Measurements from ENCODE around the gene FOXP1. TPM values are rescaled to one million over a fixed set of nuclear protein-coding genes. Genes with fewer than 3 reads are reported as not detected.

Gene FOXP1
- total RNA-seq, 1 experiment from 2014 or later: 2.9 TPM

GRCh38 chr3:71441217-71441924, 142.2 kb downstream of the FOXP1 start:
- Histone ChIP-seq H3K36me3 (ENCODE audit: control insufficient read depth, insufficient read depth, low read length) (no peaks in the 10 kb centered on the region), H3K27me3 (ENCODE audit: control insufficient read depth, insufficient read depth, low read length) (no peaks in the 10 kb centered on the region; the same call in 1 of the 2 replicates), H3K4me1 (ENCODE audit: control insufficient read depth, insufficient read depth, low read length) (no peaks in the 10 kb centered on the region), H3K4me3 (ENCODE audit: low read depth in 2 of 2, low read length in 2 of 2) (no peak overlapping the region), H3K27ac (ENCODE audit: low read length) (no peak overlapping the region), H3K9me3 (ENCODE audit: control insufficient read depth, insufficient read depth, low read depth, low read length) (no peaks in the 10 kb centered on the region)
- in situ Hi-C loops (cut with HindIII; ENCODE audit: low pct_unique_long_range_greater_than_20kb, low sequenced_read_pairs): no loop called here
- POLR2A ChIA-PET: no interaction called here
- BruUV-seq (replicated peaks): no TSS peak
- no peak for DNase-seq (ENCODE audit: low read depth, low spot score)
- ATAC-seq: no peak
- intact Hi-C loops (cut with micrococcal nuclease; ENCODE audit: unreplicated experiment): no loop called here
- TF ChIP-seq, protein P1, sequence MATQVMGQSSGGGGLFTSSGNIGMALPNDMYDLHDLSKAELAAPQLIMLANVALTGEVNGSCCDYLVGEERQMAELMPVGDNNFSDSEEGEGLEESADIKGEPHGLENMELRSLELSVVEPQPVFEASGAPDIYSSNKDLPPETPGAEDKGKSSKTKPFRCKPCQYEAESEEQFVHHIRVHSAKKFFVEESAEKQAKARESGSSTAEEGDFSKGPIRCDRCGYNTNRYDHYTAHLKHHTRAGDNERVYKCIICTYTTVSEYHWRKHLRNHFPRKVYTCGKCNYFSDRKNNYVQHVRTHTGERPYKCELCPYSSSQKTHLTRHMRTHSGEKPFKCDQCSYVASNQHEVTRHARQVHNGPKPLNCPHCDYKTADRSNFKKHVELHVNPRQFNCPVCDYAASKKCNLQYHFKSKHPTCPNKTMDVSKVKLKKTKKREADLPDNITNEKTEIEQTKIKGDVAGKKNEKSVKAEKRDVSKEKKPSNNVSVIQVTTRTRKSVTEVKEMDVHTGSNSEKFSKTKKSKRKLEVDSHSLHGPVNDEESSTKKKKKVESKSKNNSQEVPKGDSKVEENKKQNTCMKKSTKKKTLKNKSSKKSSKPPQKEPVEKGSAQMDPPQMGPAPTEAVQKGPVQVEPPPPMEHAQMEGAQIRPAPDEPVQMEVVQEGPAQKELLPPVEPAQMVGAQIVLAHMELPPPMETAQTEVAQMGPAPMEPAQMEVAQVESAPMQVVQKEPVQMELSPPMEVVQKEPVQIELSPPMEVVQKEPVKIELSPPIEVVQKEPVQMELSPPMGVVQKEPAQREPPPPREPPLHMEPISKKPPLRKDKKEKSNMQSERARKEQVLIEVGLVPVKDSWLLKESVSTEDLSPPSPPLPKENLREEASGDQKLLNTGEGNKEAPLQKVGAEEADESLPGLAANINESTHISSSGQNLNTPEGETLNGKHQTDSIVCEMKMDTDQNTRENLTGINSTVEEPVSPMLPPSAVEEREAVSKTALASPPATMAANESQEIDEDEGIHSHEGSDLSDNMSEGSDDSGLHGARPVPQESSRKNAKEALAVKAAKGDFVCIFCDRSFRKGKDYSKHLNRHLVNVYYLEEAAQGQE (IDR thresholded peaks at IDR 0.05; ENCODE audit: insufficient read depth in 1 of 2, low read depth in 2 of 2, low read length in 1 of 2): no peak
- TF ChIP-seq SIN3A (IDR thresholded peaks at IDR 0.05; ENCODE audit: borderline replicate concordance, insufficient read depth, low read depth, low read length): no peak
- CTCF ChIA-PET: no interaction called here

- ChIA-PET POLR2A (no interaction called here), CTCF (no interaction called here)
- TF ChIP-seq, protein P2, sequence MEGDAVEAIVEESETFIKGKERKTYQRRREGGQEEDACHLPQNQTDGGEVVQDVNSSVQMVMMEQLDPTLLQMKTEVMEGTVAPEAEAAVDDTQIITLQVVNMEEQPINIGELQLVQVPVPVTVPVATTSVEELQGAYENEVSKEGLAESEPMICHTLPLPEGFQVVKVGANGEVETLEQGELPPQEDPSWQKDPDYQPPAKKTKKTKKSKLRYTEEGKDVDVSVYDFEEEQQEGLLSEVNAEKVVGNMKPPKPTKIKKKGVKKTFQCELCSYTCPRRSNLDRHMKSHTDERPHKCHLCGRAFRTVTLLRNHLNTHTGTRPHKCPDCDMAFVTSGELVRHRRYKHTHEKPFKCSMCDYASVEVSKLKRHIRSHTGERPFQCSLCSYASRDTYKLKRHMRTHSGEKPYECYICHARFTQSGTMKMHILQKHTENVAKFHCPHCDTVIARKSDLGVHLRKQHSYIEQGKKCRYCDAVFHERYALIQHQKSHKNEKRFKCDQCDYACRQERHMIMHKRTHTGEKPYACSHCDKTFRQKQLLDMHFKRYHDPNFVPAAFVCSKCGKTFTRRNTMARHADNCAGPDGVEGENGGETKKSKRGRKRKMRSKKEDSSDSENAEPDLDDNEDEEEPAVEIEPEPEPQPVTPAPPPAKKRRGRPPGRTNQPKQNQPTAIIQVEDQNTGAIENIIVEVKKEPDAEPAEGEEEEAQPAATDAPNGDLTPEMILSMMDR (IDR thresholded peaks at IDR 0.05): no peak
- TF ChIP-seq, protein P1 (IDR thresholded peaks at IDR 0.05; ENCODE audit: insufficient read depth in 1 of 2, low read depth in 2 of 2, low read length in 1 of 2): no peak
- no peak for TF ChIP-seq SIN3A (IDR thresholded peaks at IDR 0.05; ENCODE audit: borderline replicate concordance, insufficient read depth, low read depth, low read length)
- TF ChIP-seq TCF7L2 (IDR thresholded peaks at IDR 0.05; ENCODE audit: low read depth, low read length): no peak
- TF ChIP-seq POLR2AphosphoS5 (IDR thresholded peaks at IDR 0.05; ENCODE audit: low read depth, low read length): no peak
- in situ Hi-C loops (cut with HindIII; ENCODE audit: low pct_unique_long_range_greater_than_20kb, low sequenced_read_pairs) (no loop called here), intact Hi-C loops (cut with micrococcal nuclease; ENCODE audit: unreplicated experiment) (no loop called here)
- no peaks in the 10 kb centered on the region for H3K9me3 ChIP-seq (ENCODE audit: control insufficient read depth, insufficient read depth, low read depth, low read length)
- no peaks in the 10 kb centered on the region for H3K4me1 ChIP-seq (ENCODE audit: control insufficient read depth, insufficient read depth, low read length)
- H3K4me3 ChIP-seq (ENCODE audit: low read depth in 2 of 2, low read length in 2 of 2): no peak overlapping the region
- H3K27me3 ChIP-seq (ENCODE audit: control insufficient read depth, insufficient read depth, low read length): no peaks in the 10 kb centered on the region; the same call in 1 of the 2 replicates
- BruUV-seq (replicated peaks): no TSS peak
- no peaks in the 10 kb centered on the region for H3K36me3 ChIP-seq (ENCODE audit: control insufficient read depth, insufficient read depth, low read length)
- ATAC-seq (no peak), DNase-seq (ENCODE audit: low read depth, low spot score) (no peak)
- no peak overlapping the region for H3K27ac ChIP-seq (ENCODE audit: low read length)
These were observed 144.6 kb downstream of the FOXP1 start for GRCh38 chr3:71438904-71439303.

All from Panc1 (cell line).